GM13977 (cell line): ENCODE data around the gene CAMK1D.
"Not testable (repeated sequence)": the region's sequence is repeated elsewhere in the genome, so short reads cannot be mapped to it uniquely, and the experiment has no call there.

Experiments used
- DNase-seq: peaks from one replicate; pipeline ENCODE4 v3.0.0; 2012; ENCODE audit warnings: low spot score
- in situ Hi-C: fragments of 300-500 bp; cut with MboI; formaldehyde crosslinking; loops from one replicate; pipeline ENCODE4 v1.12.0; 2022; ENCODE audit warnings: low sequenced_read_pairs, low pct_unique_long_range_greater_than_20kb, mixed read lengths, inconsistent platforms; ENCODE audit not compliant: unreplicated experiment
- TF ChIP-seq, protein P1 (sequence below): IDR thresholded peaks from 2 replicates; pipeline ENCODE4 v1.5.1; 2012; ENCODE audit warnings: mild to moderate bottlenecking, control low read depth; ENCODE audit not compliant: insufficient read depth; ENCODE audit errors: extremely low read depth, missing control alignments

CAMK1D gene

DNA sequence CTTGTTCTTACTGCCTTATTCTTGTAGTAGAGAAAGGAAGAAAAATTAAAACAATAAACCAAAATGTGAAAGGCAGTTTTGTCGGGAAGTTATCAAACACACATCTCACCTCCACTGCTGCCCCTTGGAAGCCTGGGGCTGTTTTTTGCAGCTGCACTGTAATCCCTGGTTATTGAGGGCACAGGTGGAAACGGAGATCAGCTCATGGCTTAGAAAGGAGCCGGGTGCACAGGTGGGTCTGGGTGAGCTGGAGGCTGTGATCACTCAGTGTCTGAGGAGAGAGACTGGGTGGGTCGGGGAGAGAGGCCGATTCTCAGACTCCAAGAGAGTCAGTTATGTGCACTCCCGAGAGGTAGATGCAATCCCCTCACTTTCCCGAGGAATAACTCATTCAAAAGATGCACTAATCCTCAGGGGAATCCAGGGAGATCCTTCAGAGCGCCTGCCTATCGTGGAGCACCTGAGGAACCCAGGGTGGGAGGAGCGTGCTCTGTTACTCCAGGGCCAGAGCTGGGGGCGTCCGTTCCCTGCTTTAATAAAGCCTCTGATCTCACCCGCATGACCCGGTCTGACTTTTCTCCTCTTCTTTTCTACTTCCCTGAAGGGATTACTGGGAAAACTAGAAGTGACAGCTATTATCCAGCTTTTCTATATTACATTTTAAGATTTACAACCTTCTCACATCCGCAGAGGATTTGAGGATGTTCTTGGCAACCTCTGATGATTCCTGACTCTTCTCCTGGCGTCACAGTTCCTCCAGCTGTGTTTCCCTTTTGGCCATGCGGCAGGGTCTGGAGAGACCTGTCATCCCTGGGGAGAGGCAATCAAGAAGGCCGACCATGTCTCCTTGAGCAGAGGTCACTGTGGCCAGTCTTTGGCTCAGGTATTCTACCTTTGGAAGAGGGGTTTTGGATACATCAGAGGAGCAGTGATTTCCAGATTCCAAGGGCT, 82.1 kb downstream of the CAMK1D start:
- no peak for DNase-seq
- in situ Hi-C loops: no loop called here
- TF ChIP-seq, protein P1, sequence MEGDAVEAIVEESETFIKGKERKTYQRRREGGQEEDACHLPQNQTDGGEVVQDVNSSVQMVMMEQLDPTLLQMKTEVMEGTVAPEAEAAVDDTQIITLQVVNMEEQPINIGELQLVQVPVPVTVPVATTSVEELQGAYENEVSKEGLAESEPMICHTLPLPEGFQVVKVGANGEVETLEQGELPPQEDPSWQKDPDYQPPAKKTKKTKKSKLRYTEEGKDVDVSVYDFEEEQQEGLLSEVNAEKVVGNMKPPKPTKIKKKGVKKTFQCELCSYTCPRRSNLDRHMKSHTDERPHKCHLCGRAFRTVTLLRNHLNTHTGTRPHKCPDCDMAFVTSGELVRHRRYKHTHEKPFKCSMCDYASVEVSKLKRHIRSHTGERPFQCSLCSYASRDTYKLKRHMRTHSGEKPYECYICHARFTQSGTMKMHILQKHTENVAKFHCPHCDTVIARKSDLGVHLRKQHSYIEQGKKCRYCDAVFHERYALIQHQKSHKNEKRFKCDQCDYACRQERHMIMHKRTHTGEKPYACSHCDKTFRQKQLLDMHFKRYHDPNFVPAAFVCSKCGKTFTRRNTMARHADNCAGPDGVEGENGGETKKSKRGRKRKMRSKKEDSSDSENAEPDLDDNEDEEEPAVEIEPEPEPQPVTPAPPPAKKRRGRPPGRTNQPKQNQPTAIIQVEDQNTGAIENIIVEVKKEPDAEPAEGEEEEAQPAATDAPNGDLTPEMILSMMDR: no peak

GRCh38 chr10:12432402-12433189, 83.2 kb downstream of the CAMK1D start:
- DNase-seq: no peak
- TF ChIP-seq, protein P1: no peak
- in situ Hi-C loops: no loop called here

GRCh38 chr10:12434277-12434676, 84.9 kb downstream of the CAMK1D start:
- TF ChIP-seq, protein P1: no peak
- in situ Hi-C loops: no loop called here
- DNase-seq: no peak

- DNase-seq, in situ Hi-C loops: not testable (repeated sequence)
These were observed 85.3 kb downstream of the CAMK1D start for GRCh38 chr10:12434677-12435076.

DNA sequence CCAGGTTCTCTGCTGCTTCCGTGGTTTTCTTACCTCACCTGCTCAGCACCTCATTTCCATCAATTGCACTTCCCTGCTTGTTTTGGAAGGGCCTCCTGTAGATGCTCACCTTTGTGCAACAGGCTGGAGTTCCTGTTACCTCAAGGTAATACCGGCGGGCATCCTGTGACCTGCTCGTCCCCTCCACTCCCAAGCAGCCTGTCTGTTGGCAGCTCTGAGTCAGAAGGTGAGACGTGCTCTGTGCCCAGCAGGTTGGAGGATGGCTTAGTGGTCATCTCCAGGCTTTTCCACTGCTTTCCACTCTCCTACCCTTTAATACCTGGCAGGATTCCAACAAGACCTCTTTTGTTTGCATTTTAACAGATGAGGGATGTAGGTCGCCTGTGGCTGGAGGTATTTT, 86.0 kb downstream of the CAMK1D start:
- TF ChIP-seq, protein P1: no peak
- no peak for DNase-seq

DNA sequence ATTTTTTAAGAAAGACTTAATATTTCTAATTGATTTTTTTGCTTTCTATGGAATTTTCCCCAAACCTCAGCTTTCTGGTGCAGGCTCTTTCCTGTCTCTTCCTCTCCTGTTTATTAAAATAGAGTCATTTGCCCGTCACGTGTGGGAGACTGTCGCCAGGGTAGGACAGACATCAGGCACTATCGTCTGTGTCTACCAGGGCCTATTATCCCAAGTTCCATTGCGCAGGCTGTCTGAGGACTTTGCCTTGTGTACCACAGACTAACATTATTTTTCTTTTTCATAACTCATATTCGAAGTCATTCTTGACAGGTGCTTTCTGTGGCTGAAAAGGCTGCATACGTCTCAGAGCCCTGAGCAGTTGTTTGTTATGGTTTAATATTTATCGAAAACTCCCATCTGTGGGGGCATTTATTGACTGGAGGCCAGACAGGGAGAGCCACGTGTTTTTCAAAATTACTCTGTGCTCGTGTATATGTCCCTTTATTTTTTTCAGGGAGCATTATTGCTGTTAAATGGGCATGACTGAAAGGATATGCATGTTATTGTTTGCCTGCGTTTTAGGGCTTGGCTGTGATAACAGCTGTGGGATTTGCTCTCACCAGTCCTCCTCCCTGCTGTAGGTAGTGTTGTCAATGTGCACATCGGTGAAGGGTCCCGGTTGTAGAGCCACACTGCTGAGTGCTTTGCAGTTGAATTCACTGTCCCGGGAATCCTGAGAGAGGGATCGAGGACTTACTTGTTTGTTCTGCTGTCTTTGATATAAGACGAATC, 89.8 kb downstream of the CAMK1D start:
- in situ Hi-C loops: no loop called here
- DNase-seq: no peak
- TF ChIP-seq, protein P1: no peak

More for the DNA sequence above, 86.0 kb downstream of the CAMK1D start:
- in situ Hi-C loops: no loop called here

DNA sequence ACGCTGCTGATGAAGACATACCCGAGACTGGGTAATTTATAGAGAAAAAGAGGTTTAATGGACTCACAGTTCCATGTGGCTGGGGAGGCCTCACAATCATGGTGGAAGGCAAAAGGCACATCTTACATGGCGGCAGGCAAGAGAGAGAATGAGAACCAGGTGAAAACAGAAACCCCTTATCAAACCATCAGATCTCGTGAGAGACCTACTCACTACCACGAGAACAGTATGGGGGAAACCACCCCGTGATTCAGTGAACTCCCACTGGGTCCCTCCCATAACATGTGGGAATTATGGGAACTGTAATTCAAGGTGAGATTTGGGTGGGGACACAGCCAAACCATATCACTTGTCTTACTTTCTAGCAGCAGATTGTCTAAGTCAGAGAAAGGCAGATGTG, 90.4 kb downstream of the CAMK1D start:
- in situ Hi-C loops: not testable (repeated sequence)

More for the DNA sequence above, 90.4 kb downstream of the CAMK1D start:
- DNase-seq: not testable (repeated sequence)
